Measurements from ENCODE around the gene RGL2.

DNA sequence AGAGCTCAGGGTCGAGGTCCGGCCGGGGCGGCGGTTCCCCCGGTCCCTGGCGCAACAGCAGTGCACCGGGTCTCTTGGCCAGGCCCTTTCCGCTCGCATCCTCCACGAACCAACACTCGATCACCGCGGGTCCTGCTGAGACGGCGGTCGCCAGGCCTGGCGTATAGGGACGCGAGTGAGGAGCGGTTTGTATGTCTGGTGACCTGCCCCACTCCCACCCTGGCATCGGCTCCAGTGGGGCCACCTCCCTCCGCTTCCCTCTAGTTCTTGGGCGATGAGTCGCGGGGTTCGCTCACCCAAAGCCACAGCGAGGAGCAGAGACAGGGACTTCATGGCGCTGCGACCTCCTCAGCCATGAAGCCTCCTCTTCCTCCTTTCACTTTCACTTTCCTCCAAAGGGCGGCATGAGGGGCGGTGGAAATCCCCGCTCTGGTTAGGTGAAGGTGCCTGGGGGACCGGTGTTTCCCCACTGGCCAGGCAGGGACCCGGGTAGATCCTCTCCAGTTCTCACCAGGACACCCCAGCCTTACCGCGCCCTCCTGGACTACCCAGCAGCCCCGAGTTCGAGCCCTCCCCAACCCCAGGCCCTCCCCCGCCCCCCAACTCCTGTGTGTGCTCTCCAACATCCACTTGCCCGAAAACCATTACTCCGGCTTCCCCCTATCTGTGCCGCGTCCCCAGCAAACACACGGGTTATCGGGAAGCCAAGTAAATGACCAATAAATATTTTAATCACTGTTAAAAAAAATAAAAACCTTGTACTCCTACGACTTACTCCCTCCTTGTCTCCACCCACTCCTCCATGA, 15.2 kb upstream of the RGL2 start, which contains the start of gene TAPBP:
- TF ChIP-seq, protein P1, sequence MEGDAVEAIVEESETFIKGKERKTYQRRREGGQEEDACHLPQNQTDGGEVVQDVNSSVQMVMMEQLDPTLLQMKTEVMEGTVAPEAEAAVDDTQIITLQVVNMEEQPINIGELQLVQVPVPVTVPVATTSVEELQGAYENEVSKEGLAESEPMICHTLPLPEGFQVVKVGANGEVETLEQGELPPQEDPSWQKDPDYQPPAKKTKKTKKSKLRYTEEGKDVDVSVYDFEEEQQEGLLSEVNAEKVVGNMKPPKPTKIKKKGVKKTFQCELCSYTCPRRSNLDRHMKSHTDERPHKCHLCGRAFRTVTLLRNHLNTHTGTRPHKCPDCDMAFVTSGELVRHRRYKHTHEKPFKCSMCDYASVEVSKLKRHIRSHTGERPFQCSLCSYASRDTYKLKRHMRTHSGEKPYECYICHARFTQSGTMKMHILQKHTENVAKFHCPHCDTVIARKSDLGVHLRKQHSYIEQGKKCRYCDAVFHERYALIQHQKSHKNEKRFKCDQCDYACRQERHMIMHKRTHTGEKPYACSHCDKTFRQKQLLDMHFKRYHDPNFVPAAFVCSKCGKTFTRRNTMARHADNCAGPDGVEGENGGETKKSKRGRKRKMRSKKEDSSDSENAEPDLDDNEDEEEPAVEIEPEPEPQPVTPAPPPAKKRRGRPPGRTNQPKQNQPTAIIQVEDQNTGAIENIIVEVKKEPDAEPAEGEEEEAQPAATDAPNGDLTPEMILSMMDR (IDR thresholded peaks at IDR 0.05), result no peak
- TF ChIP-seq POLR2A (IDR thresholded peaks at IDR 0.05; ENCODE audit: low read depth), result no peak
- TF ChIP-seq EP300 (IDR thresholded peaks at IDR 0.05), result no peak

All from esophagus muscularis mucosa (tissue), 4 donors.